Measurements from ENCODE around the gene SEPTIN14.
"Not testable (repeated sequence)": the region's sequence is repeated elsewhere in the genome, so short reads cannot be mapped to it uniquely, and the experiment has no call there.

The SEPTIN14 gene

GRCh38 chr7:55862652-55863051 is at the start of gene SEPTIN14:
Gene SEPTIN14 (minus strand): TSS chr7:55862752. CDS start chr7:55861996, 756 bp downstream.
- DNase-seq (ENCODE audit: low read depth), result not testable (repeated sequence)

- DNase-seq (ENCODE audit: low read depth), result no peak
These were observed 41.6 kb upstream of the SEPTIN14 start for GRCh38 chr7:55903985-55904759.

- not testable (repeated sequence) for DNase-seq (ENCODE audit: low read depth)
These were observed 38.5 kb upstream of the SEPTIN14 start for GRCh38 chr7:55901059-55901458.

GRCh38 chr7:55898287-55898686 is 35.7 kb upstream of the SEPTIN14 start:
- no peak for DNase-seq (ENCODE audit: low read depth)

GRCh38 chr7:55895021-55895420 is 32.5 kb upstream of the SEPTIN14 start:
- DNase-seq (ENCODE audit: low read depth), result no peak

- DNase-seq (ENCODE audit: low read depth), result no peak
These were observed 31.4 kb upstream of the SEPTIN14 start for GRCh38 chr7:55893940-55894339.

- DNase-seq (ENCODE audit: low read depth), result not testable (repeated sequence)
These were observed 25.8 kb upstream of the SEPTIN14 start for GRCh38 chr7:55888378-55888777.

- DNase-seq (ENCODE audit: low read depth), result no peak
These were observed 25.3 kb upstream of the SEPTIN14 start for GRCh38 chr7:55887821-55888247.

GRCh38 chr7:55884321-55884720 is 21.8 kb upstream of the SEPTIN14 start:
- DNase-seq (ENCODE audit: low read depth), result no peak

- DNase-seq (ENCODE audit: low read depth), result no peak
These were observed 16.1 kb upstream of the SEPTIN14 start for GRCh38 chr7:55878691-55879090.

- no peak for DNase-seq (ENCODE audit: low read depth)
These were observed 14.8 kb upstream of the SEPTIN14 start for GRCh38 chr7:55877308-55877707.

- DNase-seq (ENCODE audit: low read depth), result no peak
These were observed 11.2 kb upstream of the SEPTIN14 start for GRCh38 chr7:55873765-55874164.

- DNase-seq (ENCODE audit: low read depth), result no peak
These were observed 9.5 kb upstream of the SEPTIN14 start for GRCh38 chr7:55871932-55872485.

- not testable (repeated sequence) for DNase-seq (ENCODE audit: low read depth)
These were observed 6.4 kb upstream of the SEPTIN14 start for GRCh38 chr7:55868989-55869388.

GRCh38 chr7:55845164-55845563 is 17.4 kb downstream of the SEPTIN14 start:
- DNase-seq (ENCODE audit: low read depth), result not testable (repeated sequence)

GRCh38 chr7:55838595-55838994 is 24.0 kb downstream of the SEPTIN14 start:
- DNase-seq (ENCODE audit: low read depth), result no peak

- no peak for DNase-seq (ENCODE audit: low read depth)
These were observed 35.0 kb downstream of the SEPTIN14 start for GRCh38 chr7:55827577-55827976.

- no peak for DNase-seq (ENCODE audit: low read depth)
These were observed 43.9 kb downstream of the SEPTIN14 start for GRCh38 chr7:55818686-55819085.

- DNase-seq (ENCODE audit: low read depth), result not testable (repeated sequence)
These were observed 65.3 kb downstream of the SEPTIN14 start for GRCh38 chr7:55797260-55797659.

GRCh38 chr7:55794527-55794926 is 68.0 kb downstream of the SEPTIN14 start:
- no peak for DNase-seq (ENCODE audit: low read depth)

- no peak for DNase-seq (ENCODE audit: low read depth)
These were observed 70.5 kb downstream of the SEPTIN14 start for GRCh38 chr7:55792048-55792447.

GRCh38 chr7:55787796-55788195 is 74.8 kb downstream of the SEPTIN14 start:
- DNase-seq (ENCODE audit: low read depth), result no peak

- no peak for DNase-seq (ENCODE audit: low read depth)
These were observed 75.7 kb downstream of the SEPTIN14 start for GRCh38 chr7:55786901-55787300.

GRCh38 chr7:55785444-55785843 is 77.1 kb downstream of the SEPTIN14 start:
- DNase-seq (ENCODE audit: low read depth), result not testable (repeated sequence)

Data from CMK (cell line).